IMR-90 (cell line): ENCODE results near the gene YRDC. TPM values are rescaled to one million over a fixed set of nuclear protein-coding genes. Genes with fewer than 3 reads are reported as not detected.
"Not testable (repeated sequence)": the region's sequence is repeated elsewhere in the genome, so short reads cannot be mapped to it uniquely, and the experiment has no call there.

Source experiments
- ATAC-seq: fragments of 200-7000 bp; cut with Tn5 transposase; 2 replicates; pipeline ENCODE4 v1.9.1; 2020; ENCODE audit warnings: low read depth, mild to moderate bottlenecking, moderate library complexity
- BruUV-seq: library from RNA; stranded (reverse); fragments of 400-500 nt; replicated peaks from 2 replicates; lab custom pipeline; 2021; lab: Mats Ljungman, UMichigan
- CTCF ChIA-PET: fragments of 300-600 bp; formaldehyde crosslinking; extraction: SDS; loops from one replicate; lab custom pipeline; 2021; ENCODE audit warnings: antibody characterized with exemption; lab: Yijun Ruan, JAX
- POLR2A ChIA-PET: fragments of 300-600 bp; sonication (Branson Sonifier 250); formaldehyde crosslinking; loops from one replicate; lab custom pipeline; 2022; ENCODE audit warnings: antibody characterized with exemption; ENCODE audit not compliant: unreplicated experiment; lab: Charles Lee
- DNase-seq: peaks from one replicate; pipeline ENCODE4 v3.0.0; 2013
- H2AFZ ChIP-seq: replicated peaks from 2 replicates; pipeline ENCODE3; 2013; ENCODE audit warnings: low read length, mild to moderate bottlenecking; ENCODE audit not compliant: poor library complexity
- H2AK5ac ChIP-seq: 2 replicates; pipeline ENCODE4 v1.6.1; 2013; ENCODE audit warnings: low read depth, low read length, inconsistent platforms
- H2AK9ac ChIP-seq: replicated peaks from 2 replicates; pipeline ENCODE3; 2013; ENCODE audit warnings: mild to moderate bottlenecking, low read depth, low read length, moderate library complexity; ENCODE audit not compliant: poor library complexity
- H2BK120ac ChIP-seq: 2 replicates; pipeline ENCODE4 v1.6.1; 2013; ENCODE audit warnings: low read depth, low read length, inconsistent platforms
- H2BK15ac ChIP-seq: 3 replicates; pipeline ENCODE4 v1.6.1; 2013; ENCODE audit warnings: low read depth, low read length, inconsistent platforms
- H2BK20ac ChIP-seq: 2 replicates; pipeline ENCODE4 v1.6.1; 2013; ENCODE audit warnings: low read depth, mild to moderate bottlenecking, inconsistent platforms, low read length, moderate library complexity
- H2BK5ac ChIP-seq: 2 replicates; pipeline ENCODE4 v1.6.1; 2013; ENCODE audit warnings: mild to moderate bottlenecking, low read depth, low read length, inconsistent platforms; ENCODE audit not compliant: poor library complexity, severe bottlenecking
- H3K14ac ChIP-seq: replicated peaks from 2 replicates; pipeline ENCODE4 v1.6.1; 2013; ENCODE audit warnings: low read depth, low read length, inconsistent platforms
- H3K18ac ChIP-seq: 2 replicates; pipeline ENCODE4 v1.6.1; 2013; ENCODE audit warnings: low read depth, low read length, control low read depth
- H3K23ac ChIP-seq: 2 replicates; pipeline ENCODE4 v1.6.1; 2013; ENCODE audit warnings: low read depth, low read length, inconsistent platforms
- H3K27ac ChIP-seq: 2 replicates; pipeline ENCODE4 v1.5.1; 2013; ENCODE audit warnings: mild to moderate bottlenecking, control low read depth, low read length; ENCODE audit not compliant: insufficient read depth
- H3K27me3 ChIP-seq: 2 replicates; pipeline ENCODE4 v1.6.1; 2013; ENCODE audit warnings: low read length; ENCODE audit not compliant: control insufficient read depth, insufficient read depth
- H3K36me3 ChIP-seq: 2 replicates; pipeline ENCODE4 v1.6.1; 2013; ENCODE audit warnings: low read length, mixed read lengths; ENCODE audit not compliant: control insufficient read depth, insufficient read depth
- H3K4ac ChIP-seq: 2 replicates; pipeline ENCODE4 v1.6.1; 2013; ENCODE audit warnings: low read depth, low read length, inconsistent platforms
- H3K4me1 ChIP-seq: 2 replicates; pipeline ENCODE4 v1.6.1; 2013; ENCODE audit warnings: low read length, mixed read lengths; ENCODE audit not compliant: control insufficient read depth, insufficient read depth
- H3K4me2 ChIP-seq: 2 replicates; pipeline ENCODE4 v1.6.1; 2013; ENCODE audit warnings: low read depth, mild to moderate bottlenecking, control low read depth, low read length, moderate library complexity
- H3K4me3 ChIP-seq: 2 replicates; pipeline ENCODE4 v1.5.1; 2013; ENCODE audit warnings: low read depth, mild to moderate bottlenecking, control low read depth, low read length, moderate library complexity; ENCODE audit not compliant: insufficient read depth
- H3K56ac ChIP-seq: 2 replicates; pipeline ENCODE4 v1.6.1; 2013; ENCODE audit warnings: low read length, inconsistent platforms; ENCODE audit not compliant: insufficient read depth; ENCODE audit errors: extremely low read depth
- H3K79me1 ChIP-seq, 2 experiments: 2 replicates each; pipeline ENCODE4 v1.6.1; 2013; ENCODE audit warnings: low read length in 2 of 2, inconsistent platforms in 1 of 2, low read depth in 1 of 2
- H3K9ac ChIP-seq: 2 replicates; pipeline ENCODE4 v1.6.1; 2013; ENCODE audit warnings: low read depth, low read length, control low read depth
- H3K9me1 ChIP-seq: 2 replicates; pipeline ENCODE4 v1.6.1; 2013; ENCODE audit warnings: low read length, inconsistent platforms; ENCODE audit not compliant: insufficient read depth
- H3K9me3 ChIP-seq: 2 replicates; pipeline ENCODE4 v1.6.1; 2013; ENCODE audit warnings: low read length; ENCODE audit not compliant: control insufficient read depth, insufficient read depth
- H4K20me1 ChIP-seq: 2 replicates; pipeline ENCODE4 v1.6.1; 2013; ENCODE audit warnings: low read length, inconsistent platforms; ENCODE audit not compliant: insufficient read depth
- H4K5ac ChIP-seq: 2 replicates; pipeline ENCODE4 v1.6.1; 2013; ENCODE audit warnings: mild to moderate bottlenecking, low read depth, low read length, control low read depth
- H4K8ac ChIP-seq, 2 experiments: 2 replicates each; pipeline ENCODE4 v1.6.1; 2013; ENCODE audit warnings: low read depth in 2 of 2, low read length in 2 of 2, control low read depth in 1 of 2, inconsistent platforms in 1 of 2
- H4K91ac ChIP-seq: 2 replicates; pipeline ENCODE4 v1.6.1; 2013; ENCODE audit warnings: low read depth, low read length, inconsistent platforms; ENCODE audit not compliant: insufficient read depth
- dilution Hi-C: fragments of 300-500 bp; cut with HindIII; formaldehyde crosslinking; loops from one replicate; pipeline ENCODE4 v1.14.3; 2018; ENCODE audit warnings: low sequenced_read_pairs; ENCODE audit not compliant: unreplicated experiment
- in situ Hi-C: fragments of 300-500 bp; cut with MboI; formaldehyde crosslinking; loops from 3 replicates; pipeline ENCODE4 v1.14.3; 2019; ENCODE audit warnings: low sequenced_read_pairs, inconsistent platforms, mixed read lengths
- intact Hi-C: fragments of 100-400 bp; cut with micrococcal nuclease; formaldehyde crosslinking; loops from 2 replicates; pipeline ENCODE4 v1.10.0; 2022
- polyA plus RNA-seq, 3 experiments: library from polyadenylated mRNA; depleted of rRNA; stranded (reverse); fragments of >200 nt; gene quantifications; 2 replicates each; pipeline ENCODE4 v1.2.3, GENCODE V29; 2012; ENCODE audit warnings: low replicate concordance in 1 of 3
- total RNA-seq: library from RNA; depleted of rRNA; stranded (reverse); fragments of >200 nt; gene quantifications from 2 replicates; pipeline ENCODE4 v1.2.3, GENCODE V29; 2012

Gene YRDC
- total and polyA plus RNA-seq, 2 of the 4 experiments (the other 2 are of a cell fraction) = 21.0 to 21.7 TPM

DNA sequence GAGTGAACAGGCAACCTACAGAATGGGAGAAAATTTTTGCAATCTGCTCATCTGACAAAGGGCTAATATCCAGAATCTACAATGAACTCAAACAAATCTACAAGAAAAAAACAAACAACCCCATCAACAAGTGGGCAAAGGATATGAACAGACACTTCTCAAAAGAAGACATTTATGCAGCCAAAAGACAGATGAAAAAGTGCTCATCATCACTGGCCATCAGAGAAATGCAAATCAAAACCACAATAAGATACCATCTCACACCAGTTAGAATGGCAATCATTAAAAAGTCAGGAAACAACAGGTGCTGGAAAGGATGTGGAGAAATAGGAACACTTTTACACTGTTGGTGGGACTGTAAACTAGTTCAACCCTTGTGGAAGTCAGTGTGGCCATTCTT is 36.6 kb downstream of the YRDC start:
- H2BK15ac ChIP-seq, H3K23ac ChIP-seq, in situ Hi-C loops, H3K27me3 ChIP-seq, H3K4ac ChIP-seq, H3K36me3 ChIP-seq, H3K27ac ChIP-seq, H2AFZ ChIP-seq, H2BK120ac ChIP-seq, BruUV-seq, H3K9me1 ChIP-seq, H3K4me2 ChIP-seq, H2AK9ac ChIP-seq, H3K18ac ChIP-seq, H4K8ac ChIP-seq, intact Hi-C loops, H3K56ac ChIP-seq, H4K5ac ChIP-seq, DNase-seq, H3K9ac ChIP-seq, H4K20me1 ChIP-seq, H3K4me3 ChIP-seq, H4K91ac ChIP-seq, H3K4me1 ChIP-seq, H2BK20ac ChIP-seq, dilution Hi-C loops, H2AK5ac ChIP-seq, ATAC-seq, POLR2A ChIA-PET, H2BK5ac ChIP-seq, H3K79me1 ChIP-seq, H3K14ac ChIP-seq, H3K9me3 ChIP-seq, CTCF ChIA-PET: not testable (repeated sequence)
